ENCODE measurements around the gene EFCC1.

The EFCC1 gene

DNA sequence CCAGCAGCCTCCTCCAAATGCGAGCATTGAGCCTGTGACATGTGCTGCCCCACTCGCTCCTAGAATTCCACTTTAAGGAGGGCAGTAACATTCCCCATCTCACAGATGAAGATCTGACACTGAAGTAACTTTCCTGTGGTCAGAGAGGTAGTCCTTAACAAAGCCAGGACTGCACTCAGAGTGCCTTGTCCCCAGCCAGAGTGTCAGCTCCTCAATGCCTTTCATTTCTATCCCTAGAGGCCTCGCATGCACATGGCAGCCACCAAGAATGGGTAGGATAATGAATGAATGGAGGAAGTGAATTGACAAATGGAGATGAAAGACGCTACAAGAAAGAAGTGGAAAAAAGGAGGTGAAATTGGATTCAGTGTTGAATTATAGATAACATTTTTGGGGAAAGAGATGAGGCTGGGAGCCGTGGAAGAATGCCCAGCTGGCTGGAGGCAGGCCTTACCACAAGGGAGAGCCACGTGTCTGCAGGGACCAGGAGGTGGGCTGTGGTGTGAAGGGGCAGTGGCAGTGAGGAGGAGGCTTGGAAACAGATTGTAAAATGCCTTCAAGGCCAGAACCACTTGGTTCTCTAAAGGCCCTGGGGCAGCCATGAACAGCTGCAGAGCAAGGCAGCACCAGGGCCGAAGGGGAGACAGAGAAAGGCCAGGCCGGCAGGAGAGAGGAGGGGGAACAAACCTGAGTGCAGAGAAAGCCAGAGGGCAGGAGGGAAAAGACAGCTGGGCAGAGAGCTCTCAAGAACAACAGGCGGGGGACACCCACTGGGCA, 17.6 kb upstream of the EFCC1 start:
- Histone ChIP-seq H3K36me3 (no peaks in the 10 kb centered on the region), H3K27me3 (ENCODE audit: insufficient read depth, low read depth, severe bottlenecking) (no peaks in the 10 kb centered on the region), H3K9me3 (ENCODE audit: severe bottlenecking) (no peaks in the 10 kb centered on the region), H3K27ac (no peak overlapping the region), H3K4me3 (ENCODE audit: low read depth, low read length) (no peak overlapping the region)
- DNase-seq = no peak
- TF ChIP-seq, protein P1, sequence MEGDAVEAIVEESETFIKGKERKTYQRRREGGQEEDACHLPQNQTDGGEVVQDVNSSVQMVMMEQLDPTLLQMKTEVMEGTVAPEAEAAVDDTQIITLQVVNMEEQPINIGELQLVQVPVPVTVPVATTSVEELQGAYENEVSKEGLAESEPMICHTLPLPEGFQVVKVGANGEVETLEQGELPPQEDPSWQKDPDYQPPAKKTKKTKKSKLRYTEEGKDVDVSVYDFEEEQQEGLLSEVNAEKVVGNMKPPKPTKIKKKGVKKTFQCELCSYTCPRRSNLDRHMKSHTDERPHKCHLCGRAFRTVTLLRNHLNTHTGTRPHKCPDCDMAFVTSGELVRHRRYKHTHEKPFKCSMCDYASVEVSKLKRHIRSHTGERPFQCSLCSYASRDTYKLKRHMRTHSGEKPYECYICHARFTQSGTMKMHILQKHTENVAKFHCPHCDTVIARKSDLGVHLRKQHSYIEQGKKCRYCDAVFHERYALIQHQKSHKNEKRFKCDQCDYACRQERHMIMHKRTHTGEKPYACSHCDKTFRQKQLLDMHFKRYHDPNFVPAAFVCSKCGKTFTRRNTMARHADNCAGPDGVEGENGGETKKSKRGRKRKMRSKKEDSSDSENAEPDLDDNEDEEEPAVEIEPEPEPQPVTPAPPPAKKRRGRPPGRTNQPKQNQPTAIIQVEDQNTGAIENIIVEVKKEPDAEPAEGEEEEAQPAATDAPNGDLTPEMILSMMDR (IDR thresholded peaks at IDR 0.05; ENCODE audit: low read depth, low read length) = no peak

DNA sequence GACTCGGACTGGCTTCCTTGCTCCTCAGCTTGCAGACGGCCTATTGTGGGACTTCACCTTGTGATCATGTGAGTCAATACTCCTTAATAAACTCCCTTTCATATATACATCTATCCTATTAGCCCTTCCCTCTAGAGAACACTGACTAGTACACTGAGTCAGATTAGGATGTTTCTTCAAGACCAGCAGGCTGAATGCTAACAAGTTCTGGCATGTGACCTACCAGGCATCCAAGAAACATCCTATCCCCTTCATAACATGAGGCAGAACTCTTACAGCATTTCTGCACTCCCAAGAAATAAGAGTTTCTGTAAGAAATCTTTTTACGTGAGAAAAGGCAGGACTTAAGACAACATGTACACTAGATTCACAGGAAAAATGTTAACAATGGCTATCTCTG, 16.5 kb upstream of the EFCC1 start:
- no peaks in the 10 kb centered on the region for H3K9me3 ChIP-seq (ENCODE audit: severe bottlenecking)
- H3K4me3 ChIP-seq (ENCODE audit: low read depth, low read length) = no peak overlapping the region
- no peaks in the 10 kb centered on the region for H3K36me3 ChIP-seq
- DNase-seq = no peak
- no peaks in the 10 kb centered on the region for H3K27me3 ChIP-seq (ENCODE audit: insufficient read depth, low read depth, severe bottlenecking)
- H3K27ac ChIP-seq = no peak overlapping the region
- TF ChIP-seq, protein P1 (IDR thresholded peaks at IDR 0.05; ENCODE audit: low read depth, low read length) = no peak

DNA sequence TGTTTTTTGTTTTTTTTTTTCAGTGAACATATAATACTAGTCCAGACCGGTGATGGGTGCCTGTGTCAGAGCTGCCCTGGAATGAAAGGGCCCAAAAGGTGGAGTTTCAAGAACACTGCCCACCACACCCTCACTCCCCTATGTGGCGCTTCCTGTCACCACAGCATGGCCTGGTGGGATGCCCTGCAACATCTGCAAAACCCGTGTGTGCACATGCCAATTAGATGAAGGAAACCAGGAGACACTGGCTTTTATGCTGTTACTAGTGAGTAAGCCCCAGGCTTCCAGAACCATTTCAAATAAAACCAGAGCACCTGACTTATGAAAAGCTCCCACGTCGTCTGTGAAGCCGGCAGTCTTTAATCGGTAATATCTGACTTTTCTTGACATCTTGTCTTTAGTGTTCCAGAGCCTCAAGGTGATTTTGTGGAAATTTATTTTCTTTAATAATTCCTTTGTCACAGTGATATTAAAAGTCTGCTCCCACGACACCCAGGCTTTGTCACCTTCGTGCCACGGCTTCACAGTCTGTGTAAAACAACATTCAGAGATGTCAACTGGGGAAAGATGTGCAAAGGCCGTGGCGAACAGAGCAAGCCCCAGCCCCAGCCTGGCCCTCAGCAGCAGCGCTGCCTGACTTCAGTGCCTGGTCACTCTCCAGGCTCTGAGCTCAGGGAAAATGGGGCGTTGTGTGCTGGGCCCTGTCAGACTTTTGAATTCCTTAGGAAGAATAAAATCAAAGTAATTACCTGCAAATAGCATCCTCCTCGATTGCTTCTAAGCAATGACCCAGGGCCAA, 13.6 kb upstream of the EFCC1 start:
- no peak overlapping the region for H3K27ac ChIP-seq
- H3K4me3 ChIP-seq (ENCODE audit: low read depth, low read length) = no peak overlapping the region
- H3K36me3 ChIP-seq = no peaks in the 10 kb centered on the region
- DNase-seq = no peak
- no peaks in the 10 kb centered on the region for H3K27me3 ChIP-seq (ENCODE audit: insufficient read depth, low read depth, severe bottlenecking)
- no peaks in the 10 kb centered on the region for H3K9me3 ChIP-seq (ENCODE audit: severe bottlenecking)
- TF ChIP-seq, protein P1 (IDR thresholded peaks at IDR 0.05; ENCODE audit: low read depth, low read length) = no peak

DNA sequence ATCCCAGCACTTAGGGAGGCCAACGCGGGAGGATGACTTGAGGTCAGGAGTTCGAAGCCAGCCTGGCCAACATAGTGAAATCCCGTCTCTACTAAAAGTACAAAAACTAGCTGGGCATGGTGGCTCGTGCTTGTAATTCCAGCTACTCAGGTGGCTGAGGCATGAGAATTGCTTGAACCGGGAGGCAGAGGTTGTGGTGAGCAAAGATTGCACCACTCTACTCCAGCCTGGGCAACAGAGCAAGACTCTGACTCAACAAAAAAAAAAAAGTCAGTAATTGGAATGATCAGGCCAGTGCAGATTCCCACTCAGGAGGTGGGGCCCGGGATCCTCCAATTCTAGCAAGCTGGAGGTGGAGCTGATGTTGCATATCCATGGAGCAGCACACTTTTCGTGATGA, 12.8 kb upstream of the EFCC1 start:
- Histone ChIP-seq H3K4me3 (ENCODE audit: low read depth, low read length) (no peak overlapping the region), H3K9me3 (ENCODE audit: severe bottlenecking) (no peaks in the 10 kb centered on the region), H3K36me3 (no peaks in the 10 kb centered on the region), H3K27me3 (ENCODE audit: insufficient read depth, low read depth, severe bottlenecking) (no peaks in the 10 kb centered on the region), H3K27ac (no peak overlapping the region)
- no peak for DNase-seq
- TF ChIP-seq, protein P1 (IDR thresholded peaks at IDR 0.05; ENCODE audit: low read depth, low read length) = no peak

DNA sequence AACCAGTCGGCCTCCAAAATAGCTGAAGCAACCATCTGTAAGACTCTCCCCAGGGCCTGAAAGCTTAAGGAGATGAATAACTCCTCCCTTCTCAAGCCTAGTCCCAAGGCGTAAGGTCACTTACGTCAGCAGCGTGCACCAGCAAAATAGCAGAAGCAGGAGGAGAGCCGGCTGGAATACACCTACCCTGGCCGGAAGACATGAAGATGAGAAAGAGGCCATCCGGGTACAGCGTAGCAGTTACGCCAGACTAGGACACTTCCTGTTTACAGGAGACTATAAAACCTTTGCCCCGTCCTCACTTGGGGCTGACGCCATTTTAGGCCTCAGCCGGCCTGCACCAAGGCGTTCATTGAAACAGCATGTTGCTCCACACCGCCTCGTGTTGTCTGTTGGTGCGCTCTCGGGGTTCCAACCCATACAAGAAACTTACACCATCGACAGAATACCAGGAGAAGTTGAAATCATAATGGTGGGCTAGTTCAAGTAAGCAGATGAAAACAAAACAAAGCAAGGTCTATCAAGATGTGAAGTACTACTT, 9.7 kb upstream of the EFCC1 start:
- DNase-seq = no peak
- Histone ChIP-seq H3K27ac (no peak overlapping the region), H3K4me3 (ENCODE audit: low read depth, low read length) (no peak overlapping the region), H3K27me3 (ENCODE audit: insufficient read depth, low read depth, severe bottlenecking) (no peaks in the 10 kb centered on the region), H3K9me3 (ENCODE audit: severe bottlenecking) (no peaks in the 10 kb centered on the region), H3K36me3 (no peaks in the 10 kb centered on the region)
- TF ChIP-seq, protein P1 (IDR thresholded peaks at IDR 0.05; ENCODE audit: low read depth, low read length) = no peak

Measured in WERI-Rb-1 (cell line).